SK-MEL-5 (cell line): ENCODE measurements around the gene FCGR1A. TPM values are rescaled to one million over a fixed set of nuclear protein-coding genes. Genes with fewer than 3 reads are reported as not detected.
"Not testable (repeated sequence)": the region's sequence is repeated elsewhere in the genome, so short reads cannot be mapped to it uniquely, and the experiment has no call there.

Experiments
- DNase-seq: peaks from one replicate; pipeline ENCODE4 v3.0.0-alpha.2; 2016; ENCODE audit warnings: low read depth, low spot score
- in situ Hi-C: cut with HindIII; loops from 2 replicates; pipeline ENCODE4 v1.10.0; 2016; ENCODE audit warnings: low sequenced_read_pairs, high pct_unique_total_duplicates, low pct_unique_long_range_greater_than_20kb
- total RNA-seq: library from RNA; depleted of rRNA; stranded (reverse); fragments of >200 nt; shearing (Covaris generic); gene quantifications from 2 replicates; pipeline ENCODE4 v1.2.3, GENCODE V29; 2014; rRNA removed

FCGR1A gene
- total RNA-seq, 1 experiment from 2014 or later: not detected

DNA sequence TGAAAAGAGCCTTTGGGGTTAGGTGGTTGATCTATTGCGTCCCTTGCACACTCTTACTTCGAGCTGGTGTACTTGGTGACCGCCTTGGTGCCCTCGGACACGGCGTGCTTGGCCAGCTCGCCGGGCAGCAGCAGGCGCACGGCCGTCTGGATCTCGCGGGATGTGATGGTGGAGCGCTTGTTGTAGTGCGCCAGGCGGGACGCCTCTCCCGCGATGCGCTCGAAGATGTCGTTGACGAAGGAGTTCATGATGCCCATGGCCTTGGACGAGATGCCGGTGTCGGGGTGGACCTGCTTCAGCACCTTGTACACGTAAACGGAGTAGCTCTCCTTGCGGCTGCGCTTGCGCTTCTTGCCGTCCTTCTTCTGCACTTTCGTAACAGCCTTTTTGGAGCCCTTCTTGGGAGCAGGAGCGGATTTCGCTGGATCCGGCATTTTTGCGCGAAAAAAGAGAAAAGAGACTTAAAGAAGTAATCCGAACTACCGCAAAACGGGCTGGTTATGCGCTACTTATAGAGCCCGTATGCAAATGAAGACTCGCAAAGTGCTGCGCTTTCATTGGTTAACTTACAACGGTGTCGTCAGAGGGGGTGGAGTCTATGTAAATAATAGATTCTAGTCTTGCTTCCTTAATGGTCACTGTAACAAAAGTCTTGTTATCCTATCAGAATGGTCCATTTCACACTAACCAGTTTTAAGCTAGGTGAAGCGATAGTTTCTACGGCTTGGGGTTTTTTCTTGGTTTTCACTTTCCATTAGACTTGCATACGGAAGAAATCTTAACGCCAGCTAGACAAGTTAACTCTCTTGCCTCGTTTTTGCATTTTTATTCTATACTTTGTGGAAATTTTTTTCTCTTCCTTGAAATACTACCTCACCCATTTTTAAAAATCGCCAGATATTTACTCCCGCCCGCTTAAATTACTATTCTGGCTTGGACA lies 29.7 kb downstream of the FCGR1A start:
- in situ Hi-C loops: not testable (repeated sequence)
- DNase-seq: peak; percentile 86

DNA sequence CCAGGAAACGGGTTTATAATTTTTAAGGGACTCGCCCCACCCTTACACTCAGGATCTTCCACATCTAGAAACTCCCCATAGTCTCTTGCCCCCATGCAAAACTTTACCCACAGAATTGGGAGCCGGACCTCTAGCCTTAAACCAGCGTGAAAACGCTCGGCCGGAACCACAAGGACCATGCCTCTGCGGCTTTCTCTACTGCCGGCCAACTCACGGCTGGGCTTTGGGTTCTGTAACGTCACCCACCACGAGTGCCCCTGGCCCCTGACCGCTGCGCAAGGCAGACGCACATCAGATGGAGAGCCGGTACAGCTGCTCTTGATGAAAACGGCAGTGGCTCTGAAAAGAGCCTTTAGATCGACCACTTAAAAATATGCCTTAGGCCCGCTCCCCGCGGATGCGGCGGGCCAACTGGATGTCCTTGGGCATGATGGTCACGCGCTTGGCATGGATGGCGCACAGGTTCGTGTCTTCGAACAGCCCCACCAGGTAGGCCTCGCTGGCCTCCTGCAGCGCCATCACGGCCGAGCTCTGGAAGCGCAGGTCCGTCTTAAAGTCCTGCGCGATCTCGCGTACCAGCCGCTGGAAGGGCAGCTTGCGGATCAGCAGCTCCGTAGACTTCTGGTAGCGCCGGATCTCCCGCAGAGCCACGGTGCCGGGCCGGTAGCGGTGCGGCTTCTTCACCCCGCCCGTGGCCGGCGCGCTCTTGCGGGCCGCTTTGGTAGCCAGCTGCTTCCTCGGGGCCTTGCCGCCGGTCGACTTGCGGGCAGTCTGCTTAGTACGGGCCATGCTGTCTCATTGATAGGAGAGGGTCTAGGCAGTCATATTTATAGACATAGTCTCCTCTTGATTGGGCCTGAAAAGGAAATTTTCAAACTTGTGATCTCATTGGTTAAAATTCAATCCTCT lies 30.7 kb downstream of the FCGR1A start:
- in situ Hi-C loops: not testable (repeated sequence)
- peak; percentile 63 for DNase-seq

GRCh38 chr1:149820387-149820786 lies 37.9 kb downstream of the FCGR1A start:
- DNase-seq, in situ Hi-C loops: not testable (repeated sequence)

DNA sequence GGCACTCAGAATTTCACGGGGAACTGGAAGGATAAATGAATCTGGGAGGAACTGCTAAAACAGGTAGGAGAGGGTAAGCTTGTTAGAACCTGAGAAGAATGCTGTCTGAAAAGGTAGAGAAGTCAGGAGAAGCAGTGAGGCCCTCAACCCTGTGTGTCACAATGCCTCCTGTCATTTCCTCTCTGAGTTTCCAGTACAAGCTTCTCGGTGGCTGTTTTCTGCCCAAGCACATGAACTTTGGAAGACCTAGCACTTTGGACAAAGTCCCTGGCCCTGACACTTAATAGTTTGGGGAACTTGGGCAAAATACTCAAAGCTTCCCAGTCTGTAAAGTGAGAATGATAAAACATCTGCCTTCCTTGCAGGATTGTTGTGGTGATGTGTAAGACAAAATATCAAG lies 44.1 kb downstream of the FCGR1A start:
- DNase-seq, in situ Hi-C loops: not testable (repeated sequence)

GRCh38 chr1:149831764-149832315 lies 49.3 kb downstream of the FCGR1A start:
- in situ Hi-C loops, DNase-seq: not testable (repeated sequence)

DNA sequence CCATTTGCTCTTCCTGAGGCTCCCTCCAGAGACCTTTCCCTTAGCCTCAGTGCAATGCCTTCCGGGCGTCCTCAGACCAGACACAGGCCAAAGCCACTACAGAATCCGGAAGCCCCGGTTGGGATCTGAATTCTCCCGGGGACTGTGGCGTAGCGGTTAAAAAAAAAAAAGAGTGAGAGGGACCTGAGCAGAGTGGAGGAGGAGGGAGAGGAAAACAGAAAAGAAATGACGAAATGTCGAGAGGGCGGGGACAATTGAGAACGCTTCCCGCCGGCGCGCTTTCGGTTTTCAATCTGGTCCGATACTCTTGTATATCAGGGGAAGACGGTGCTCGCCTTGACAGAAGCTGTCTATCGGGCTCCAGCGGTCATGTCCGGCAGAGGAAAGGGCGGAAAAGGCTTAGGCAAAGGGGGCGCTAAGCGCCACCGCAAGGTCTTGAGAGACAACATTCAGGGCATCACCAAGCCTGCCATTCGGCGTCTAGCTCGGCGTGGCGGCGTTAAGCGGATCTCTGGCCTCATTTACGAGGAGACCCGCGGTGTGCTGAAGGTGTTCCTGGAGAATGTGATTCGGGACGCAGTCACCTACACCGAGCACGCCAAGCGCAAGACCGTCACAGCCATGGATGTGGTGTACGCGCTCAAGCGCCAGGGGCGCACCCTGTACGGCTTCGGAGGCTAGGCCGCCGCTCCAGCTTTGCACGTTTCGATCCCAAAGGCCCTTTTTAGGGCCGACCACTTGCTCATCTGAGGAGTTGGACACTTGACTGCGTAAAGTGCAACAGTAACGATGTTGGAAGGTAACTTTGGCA lies 50.0 kb downstream of the FCGR1A start:
- DNase-seq, in situ Hi-C loops: not testable (repeated sequence)

- in situ Hi-C loops, DNase-seq: not testable (repeated sequence)
Observed at GRCh38 chr1:149833144-149833543, 50.6 kb downstream of the FCGR1A start.

DNA sequence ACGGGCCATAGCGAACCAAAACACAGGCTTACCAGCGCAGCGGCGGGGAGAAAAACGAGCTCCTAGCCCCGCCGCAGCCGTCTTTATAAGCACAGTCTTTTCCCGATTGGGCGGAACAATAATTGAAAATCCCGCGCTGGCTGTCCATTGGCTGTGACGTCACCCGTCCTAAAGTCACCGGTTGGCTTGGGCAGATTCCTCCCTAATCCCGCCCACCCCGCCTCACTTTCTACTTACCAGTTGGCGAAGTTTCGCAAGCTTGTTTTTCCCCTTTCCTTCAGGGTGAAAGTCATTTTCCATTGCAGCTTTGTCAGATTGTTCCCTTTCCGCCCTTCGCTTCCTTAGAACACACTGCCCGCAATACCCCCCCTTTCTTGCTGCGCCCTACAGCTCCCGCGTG lies 58.7 kb downstream of the FCGR1A start:
- in situ Hi-C loops, DNase-seq: not testable (repeated sequence)

Other genes starting within 250 kb of the FCGR1A start
- gene PPIAL4C, start 198.8 kb upstream of the FCGR1A start, total RNA-seq: not detected in 2 replicates
- gene BOLA1, start 116.9 kb downstream of the FCGR1A start, total RNA-seq: 18.5 and 21.1 TPM in 2 replicates
- 19.4 and 22.3 TPM in 2 replicates for gene SV2A, start 135.2 kb downstream of the FCGR1A start, total RNA-seq
- 14.1 and 15.4 TPM in 2 replicates for gene SF3B4, start 145.1 kb downstream of the FCGR1A start, total RNA-seq
- 1.6 TPM in 2 replicates for gene MTMR11, start 154.2 kb downstream of the FCGR1A start, total RNA-seq
- gene OTUD7B, start 228.0 kb downstream of the FCGR1A start, total RNA-seq: 34.9 and 37.3 TPM in 2 replicates